MG63 (cell line): ENCODE data around the gene KRTAP9-7. TPM values are rescaled to one million over a fixed set of nuclear protein-coding genes. Genes with fewer than 3 reads are reported as not detected.

ENCODE experiments used
- total RNA-seq: library from RNA; depleted of rRNA; stranded (reverse); fragments of >200 nt; shearing (Covaris generic); gene quantifications from 2 replicates; pipeline ENCODE4 v1.2.3, GENCODE V29; 2014; ENCODE audit warnings: low replicate concordance; rRNA removed

KRTAP9-7 gene
- total RNA-seq, 1 experiment from 2014 or later: not detected

Other genes starting within 250 kb of the KRTAP9-7 start
- 1.2 and 3.2 TPM in 2 replicates for gene KRTAP1-5, start 248.5 kb upstream of the KRTAP9-7 start, total RNA-seq
- gene KRTAP1-4, start 245.5 kb upstream of the KRTAP9-7 start, total RNA-seq: not detected in 2 replicates
- not detected in 2 replicates for gene KRTAP1-3, start 240.8 kb upstream of the KRTAP9-7 start, total RNA-seq
- gene KRTAP1-1, start 234.2 kb upstream of the KRTAP9-7 start, total RNA-seq: 0.33 TPM in 1 of 2 replicates, not detected in the other
- not detected in 2 replicates for gene KRTAP2-1, start 228.4 kb upstream of the KRTAP9-7 start, total RNA-seq
- gene KRTAP2-2, start 220.5 kb upstream of the KRTAP9-7 start, total RNA-seq: not detected in 2 replicates
- gene KRTAP2-3, start 215.6 kb upstream of the KRTAP9-7 start, total RNA-seq: 0.33 TPM in 1 of 2 replicates, not detected in the other
- not detected in 2 replicates for gene KRTAP2-4, start 209.8 kb upstream of the KRTAP9-7 start, total RNA-seq
- gene KRTAP4-7, start 191.5 kb upstream of the KRTAP9-7 start, total RNA-seq: not detected in 2 replicates
- gene KRTAP4-8, start 177.6 kb upstream of the KRTAP9-7 start, total RNA-seq: not detected in 2 replicates
- gene KRTAP4-16, start 173.5 kb upstream of the KRTAP9-7 start, total RNA-seq: not detected in 2 replicates
- gene KRTAP4-9, start 170.3 kb upstream of the KRTAP9-7 start, total RNA-seq: not detected in 2 replicates
- not detected in 2 replicates for gene KRTAP4-11, start 157.3 kb upstream of the KRTAP9-7 start, total RNA-seq
- gene KRTAP4-12, start 151.5 kb upstream of the KRTAP9-7 start, total RNA-seq: not detected in 2 replicates
- gene KRTAP4-6, start 135.2 kb upstream of the KRTAP9-7 start, total RNA-seq: not detected in 2 replicates
- not detected in 2 replicates for gene KRTAP4-5, start 125.9 kb upstream of the KRTAP9-7 start, total RNA-seq
- gene KRTAP4-4, start 115.0 kb upstream of the KRTAP9-7 start, total RNA-seq: not detected in 2 replicates
- gene KRTAP4-3, start 107.5 kb upstream of the KRTAP9-7 start, total RNA-seq: not detected in 2 replicates
- gene KRTAP4-2, start 97.5 kb upstream of the KRTAP9-7 start, total RNA-seq: not detected in 2 replicates
- gene KRTAP4-1, start 90.8 kb upstream of the KRTAP9-7 start, total RNA-seq: not detected in 2 replicates
- gene KRTAP9-1, start 85.8 kb upstream of the KRTAP9-7 start, total RNA-seq: not detected in 2 replicates
- gene KRTAP9-2, start 49.0 kb upstream of the KRTAP9-7 start, total RNA-seq: not detected in 2 replicates
- gene KRTAP9-3, start 43.2 kb upstream of the KRTAP9-7 start, total RNA-seq: not detected in 2 replicates
- gene KRTAP9-8, start 37.7 kb upstream of the KRTAP9-7 start, total RNA-seq: not detected in 2 replicates
- gene KRTAP9-4, start 26.0 kb upstream of the KRTAP9-7 start, total RNA-seq: not detected in 2 replicates
- not detected in 2 replicates for gene KRTAP9-9, start 20.3 kb upstream of the KRTAP9-7 start, total RNA-seq
- not detected in 2 replicates for gene KRTAP9-6, start 10.3 kb upstream of the KRTAP9-7 start, total RNA-seq
- gene KRTAP29-1, start 27.2 kb downstream of the KRTAP9-7 start, total RNA-seq: not detected in 2 replicates
- not detected in 2 replicates for gene KRTAP16-1, start 33.6 kb downstream of the KRTAP9-7 start, total RNA-seq
- not detected in 2 replicates for gene KRTAP17-1, start 40.0 kb downstream of the KRTAP9-7 start, total RNA-seq
- not detected in 2 replicates for gene KRT33A, start 75.1 kb downstream of the KRTAP9-7 start, total RNA-seq
- gene KRT33B, start 94.1 kb downstream of the KRTAP9-7 start, total RNA-seq: 0.17 and 2.0 TPM in 2 replicates
- 0.49 TPM in 1 of 2 replicates, not detected in the other for gene KRT34, start 106.6 kb downstream of the KRTAP9-7 start, total RNA-seq
- not detected in 2 replicates for gene KRT31, start 121.9 kb downstream of the KRTAP9-7 start, total RNA-seq
- gene KRT37, start 148.9 kb downstream of the KRTAP9-7 start, total RNA-seq: not detected in 2 replicates
- gene KRT38, start 165.3 kb downstream of the KRTAP9-7 start, total RNA-seq: 0.17 TPM in 1 of 2 replicates, not detected in the other
- gene KRT32, start 191.7 kb downstream of the KRTAP9-7 start, total RNA-seq: 0.72 TPM in 1 of 2 replicates, not detected in the other
- gene KRT35, start 205.5 kb downstream of the KRTAP9-7 start, total RNA-seq: 0.33 TPM in 1 of 2 replicates, not detected in the other
- gene KRT36, start 214.2 kb downstream of the KRTAP9-7 start, total RNA-seq: 0.20 TPM in 1 of 2 replicates, not detected in the other
- gene KRT13, start 229.9 kb downstream of the KRTAP9-7 start, total RNA-seq: 3.8 and 4.0 TPM in 2 replicates
- gene KRT15, start 243.2 kb downstream of the KRTAP9-7 start, total RNA-seq: 38.4 and 82.2 TPM in 2 replicates